Myocyte (in vitro differentiated cells): ENCODE measurements around the gene UGT2B17. TPM values are rescaled to one million over a fixed set of nuclear protein-coding genes. Genes with fewer than 3 reads are reported as not detected.

Experiments used
- DNase-seq: peaks from one replicate; pipeline ENCODE4 v3.0.0-alpha.2; 2012; ENCODE audit warnings: low read depth
- total RNA-seq: library from RNA; depleted of rRNA; stranded (reverse); fragments of >200 nt; gene quantifications from 2 replicates; pipeline ENCODE4 v1.2.3, GENCODE V29; 2014

Gene UGT2B17
- total RNA-seq, 1 donor from 2014 or later, result not detected

DNA sequence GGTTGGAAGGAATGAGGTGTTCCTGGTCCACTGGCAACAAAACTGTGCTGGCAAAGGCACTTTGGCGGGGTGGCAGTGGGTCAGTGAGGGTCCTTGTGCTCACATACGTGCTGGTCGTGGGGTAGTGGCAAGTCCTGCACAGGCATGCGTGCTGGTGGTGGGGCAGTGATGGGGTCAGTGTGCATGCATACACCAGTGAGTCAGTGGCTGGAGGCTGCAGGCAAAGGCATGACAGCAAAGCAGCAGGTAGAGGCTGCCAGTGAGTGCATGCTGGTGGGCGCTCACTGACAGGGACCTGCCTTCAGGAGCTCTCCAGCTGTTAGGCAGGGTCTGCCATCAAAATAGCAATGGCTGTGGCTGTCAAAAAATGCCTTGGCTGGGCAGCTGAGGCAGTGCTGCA is 86.8 kb downstream of the UGT2B17 start:
- no peak for DNase-seq

Other genes starting within 250 kb of the UGT2B17 start
- 56.1 and 58.0 TPM in 2 replicates for gene YTHDC1, start 226.2 kb downstream of the UGT2B17 start, total RNA-seq
- gene TMPRSS11E, start 128.9 kb downstream of the UGT2B17 start, total RNA-seq, result 0.11 TPM in 1 of 2 replicates, not detected in the other
- not detected in 2 replicates for gene UGT2B15, start 94.3 kb upstream of the UGT2B17 start, total RNA-seq
- not detected in 2 replicates for gene UGT2B10, start 239.7 kb upstream of the UGT2B17 start, total RNA-seq